Retinal pigment epithelial cell (primary cell): ENCODE data around the gene POLR1H.
"Not testable (repeated sequence)": the region's sequence is repeated elsewhere in the genome, so short reads cannot be mapped to it uniquely, and the experiment has no call there.

ENCODE experiments used
- DNase-seq: peaks from one replicate; pipeline ENCODE4 v3.0.0-alpha.2; 2010; ENCODE audit warnings: low read depth
- H3K4me3 ChIP-seq: 2 replicates; pipeline ENCODE4 v1.5.1; 2011; ENCODE audit warnings: mild to moderate bottlenecking, low read length, control low read depth, moderate library complexity
- TF ChIP-seq, protein P1 (sequence below): conservative IDR thresholded peaks from 2 replicates; pipeline ENCODE4 v1.5.1; 2011; ENCODE audit warnings: low read depth, low read length, control low read depth, inconsistent platforms

The POLR1H gene

DNA sequence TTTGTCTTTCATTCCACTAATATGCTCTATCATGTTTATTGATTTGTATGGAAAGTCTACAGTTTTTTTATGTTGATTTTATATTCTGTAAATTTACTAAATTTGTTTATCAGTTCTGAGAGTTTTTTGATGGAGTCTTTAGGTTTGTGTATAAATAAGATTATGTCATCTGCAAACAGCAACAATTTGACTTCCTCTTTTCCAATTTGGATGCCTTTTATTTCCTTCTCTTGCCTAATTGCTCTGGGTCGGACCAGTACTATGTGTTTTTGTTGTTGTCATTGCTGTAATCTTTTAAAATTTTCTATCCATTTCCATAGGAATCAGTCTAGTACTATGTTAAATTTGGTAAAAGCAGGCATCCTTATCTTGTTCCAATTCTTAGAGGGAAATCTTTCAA is 31.5 kb upstream of the POLR1H start:
- DNase-seq, result no peak

DNA sequence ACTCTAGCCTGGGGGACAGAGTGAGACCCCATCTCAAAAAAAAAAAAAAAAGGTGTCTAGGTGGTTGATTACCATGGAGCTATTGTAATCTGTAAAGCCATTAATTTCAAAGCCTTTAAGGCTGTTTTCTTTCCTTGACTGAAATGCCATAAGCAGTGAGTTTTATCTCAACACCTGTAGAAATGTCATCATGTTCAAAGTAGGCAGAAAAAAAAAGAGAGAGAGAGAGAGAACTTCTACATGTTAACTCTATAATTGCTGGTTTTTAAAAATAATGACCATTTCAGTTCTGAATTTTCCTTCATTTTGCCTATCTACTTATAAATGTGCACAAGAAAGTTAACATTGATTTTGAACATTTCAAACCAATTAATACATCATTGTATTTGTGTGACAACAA is 29.7 kb upstream of the POLR1H start:
- TF ChIP-seq, protein P1, sequence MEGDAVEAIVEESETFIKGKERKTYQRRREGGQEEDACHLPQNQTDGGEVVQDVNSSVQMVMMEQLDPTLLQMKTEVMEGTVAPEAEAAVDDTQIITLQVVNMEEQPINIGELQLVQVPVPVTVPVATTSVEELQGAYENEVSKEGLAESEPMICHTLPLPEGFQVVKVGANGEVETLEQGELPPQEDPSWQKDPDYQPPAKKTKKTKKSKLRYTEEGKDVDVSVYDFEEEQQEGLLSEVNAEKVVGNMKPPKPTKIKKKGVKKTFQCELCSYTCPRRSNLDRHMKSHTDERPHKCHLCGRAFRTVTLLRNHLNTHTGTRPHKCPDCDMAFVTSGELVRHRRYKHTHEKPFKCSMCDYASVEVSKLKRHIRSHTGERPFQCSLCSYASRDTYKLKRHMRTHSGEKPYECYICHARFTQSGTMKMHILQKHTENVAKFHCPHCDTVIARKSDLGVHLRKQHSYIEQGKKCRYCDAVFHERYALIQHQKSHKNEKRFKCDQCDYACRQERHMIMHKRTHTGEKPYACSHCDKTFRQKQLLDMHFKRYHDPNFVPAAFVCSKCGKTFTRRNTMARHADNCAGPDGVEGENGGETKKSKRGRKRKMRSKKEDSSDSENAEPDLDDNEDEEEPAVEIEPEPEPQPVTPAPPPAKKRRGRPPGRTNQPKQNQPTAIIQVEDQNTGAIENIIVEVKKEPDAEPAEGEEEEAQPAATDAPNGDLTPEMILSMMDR, result no peak
- no peak for DNase-seq
- H3K4me3 ChIP-seq, result no peak overlapping the region

More for the DNA sequence above, 31.5 kb upstream of the POLR1H start:
- H3K4me3 ChIP-seq, result no peak overlapping the region
- TF ChIP-seq, protein P1, result no peak

DNA sequence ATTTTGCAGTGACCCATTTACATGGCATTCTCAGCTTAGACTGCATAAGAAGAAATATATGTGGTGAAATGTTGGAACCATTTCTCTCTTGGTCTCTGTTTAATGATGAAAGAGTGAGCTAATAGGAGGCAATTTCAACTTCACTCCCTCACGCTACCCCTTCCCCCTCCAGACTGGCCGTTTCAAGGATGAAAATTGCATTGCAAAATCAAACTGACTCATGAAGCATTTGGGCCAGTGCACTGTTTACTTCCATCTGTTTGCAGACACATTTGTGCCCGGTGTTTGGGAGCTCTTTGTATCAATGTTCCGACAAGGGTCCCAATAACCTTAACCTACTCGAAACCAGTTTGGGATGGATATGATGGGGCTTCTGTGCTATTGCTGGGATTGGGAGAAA is 27.6 kb upstream of the POLR1H start:
- DNase-seq, H3K4me3 ChIP-seq: not testable (repeated sequence)

DNA sequence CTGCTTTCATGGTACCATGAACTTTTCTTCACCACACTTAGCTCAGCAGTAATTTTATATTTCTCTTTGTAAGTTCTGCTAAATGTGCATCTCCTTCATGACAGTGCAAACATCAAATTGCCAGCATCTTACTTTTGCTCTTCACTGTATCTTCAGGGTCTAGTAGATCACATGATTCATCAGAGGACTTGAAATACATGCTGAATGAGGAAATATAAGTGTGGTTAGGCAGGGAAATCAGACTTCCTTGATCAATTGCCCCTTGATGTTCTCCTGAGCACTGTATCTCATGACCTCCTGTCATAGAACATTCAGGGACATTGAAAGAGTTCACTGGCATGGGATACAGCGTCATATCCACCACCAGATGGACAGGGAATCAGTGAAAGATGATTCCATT is 25.3 kb upstream of the POLR1H start:
- TF ChIP-seq, protein P1, result no peak
- H3K4me3 ChIP-seq, result no peak overlapping the region
- no peak for DNase-seq

DNA sequence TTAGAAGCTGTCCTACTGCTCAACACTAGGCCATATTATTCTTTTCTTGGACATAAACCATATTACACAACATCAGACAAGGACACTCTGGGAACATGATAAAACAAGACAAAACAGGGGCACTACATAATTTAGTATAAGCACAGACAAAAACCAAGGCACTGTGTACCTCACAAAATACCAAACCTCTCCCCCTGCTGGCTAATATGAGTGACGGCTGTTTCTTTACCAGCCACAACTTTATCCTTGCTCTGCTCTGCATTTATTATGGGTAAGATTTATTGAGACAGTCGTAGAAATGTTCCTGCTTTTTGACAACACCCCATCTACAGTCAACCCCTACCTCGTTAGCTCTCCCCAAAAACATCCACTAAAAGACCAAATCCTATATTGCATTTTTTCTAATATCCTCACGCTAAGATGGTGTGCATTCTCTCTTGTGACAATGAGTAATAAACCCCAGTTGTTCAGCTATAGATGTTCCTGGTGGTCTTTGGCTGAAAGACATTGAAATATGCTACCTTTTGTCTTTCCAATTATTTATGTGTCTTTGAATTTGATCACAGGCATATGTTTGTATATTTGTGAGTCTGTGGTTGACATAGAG is 23.8 kb upstream of the POLR1H start:
- TF ChIP-seq, protein P1, result peak; percentile 66
- no peak for DNase-seq
- no peak overlapping the region for H3K4me3 ChIP-seq

DNA sequence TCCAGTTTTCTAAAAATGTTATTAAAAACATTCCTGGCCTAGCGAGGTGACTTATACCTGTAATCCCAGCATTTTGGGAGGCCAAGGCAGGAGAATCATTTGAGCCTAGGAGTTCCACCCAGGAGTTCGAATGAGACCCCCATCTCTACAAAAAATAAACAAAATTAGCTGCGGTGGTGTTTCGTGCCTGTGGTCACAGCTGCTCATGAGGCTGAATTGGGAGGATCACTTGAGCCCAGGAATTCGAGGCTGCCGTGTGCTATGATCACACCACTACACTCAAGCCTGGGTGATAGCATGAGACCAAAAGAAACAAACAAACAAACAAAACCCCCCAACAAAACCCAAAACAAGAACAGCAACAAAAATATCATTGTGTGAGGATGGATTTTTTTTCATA is 19.8 kb upstream of the POLR1H start:
- TF ChIP-seq, protein P1, result no peak
- H3K4me3 ChIP-seq, result no peak overlapping the region
- DNase-seq, result no peak

DNA sequence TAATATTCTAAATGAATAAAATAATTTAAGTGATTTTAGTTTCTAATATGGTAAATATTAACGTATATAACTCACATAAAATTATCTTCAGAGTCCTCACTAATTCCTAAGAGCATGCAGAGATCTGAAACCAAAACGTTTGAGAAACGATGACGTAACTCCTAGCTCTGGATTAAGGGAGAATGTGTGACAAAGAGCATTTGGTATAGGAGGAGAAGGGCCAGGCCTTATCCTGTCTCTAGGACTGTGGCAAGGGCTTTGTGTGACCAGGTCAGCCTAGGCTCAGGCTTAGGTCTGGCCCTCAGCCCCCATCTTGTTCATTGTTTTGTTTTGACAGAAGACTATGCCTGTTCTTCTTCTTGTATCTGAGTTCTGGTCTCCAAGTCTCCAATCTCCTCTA is 19.2 kb upstream of the POLR1H start:
- H3K4me3 ChIP-seq, result no peak overlapping the region
- TF ChIP-seq, protein P1, result no peak
- no peak for DNase-seq
